B cell (primary cell): ENCODE results near the gene SHROOM2. TPM values are rescaled to one million over a fixed set of nuclear protein-coding genes. Genes with fewer than 3 reads are reported as not detected.

ENCODE experiments used
- ATAC-seq: fragments of 200-7000 bp; cut with Tn5 transposase; one replicate; pipeline ENCODE4 v1.10.0; 2021; ENCODE audit warnings: low read depth, mild to moderate bottlenecking, moderate number of reproducible peaks, moderate library complexity
- CTCF ChIA-PET: fragments of 350-600 bp; sonication (Branson Sonifier 250); formaldehyde crosslinking; loops from one replicate; lab custom pipeline; 2021; ENCODE audit warnings: antibody characterized with exemption, inconsistent platforms; lab: Charles Lee
- POLR2A ChIA-PET: fragments of 350-600 bp; sonication (Branson Sonifier 250); formaldehyde crosslinking; loops from one replicate; lab custom pipeline; 2021; ENCODE audit warnings: antibody characterized with exemption; lab: Charles Lee
- DNase-seq: peaks from one replicate; pipeline ENCODE4 v3.0.0; 2013
- H2AFZ ChIP-seq: 2 replicates; pipeline ENCODE4 v1.6.1; 2012; ENCODE audit warnings: mild to moderate bottlenecking, low read depth, low read length; ENCODE audit not compliant: insufficient read depth, poor library complexity, severe bottlenecking
- H3K27ac ChIP-seq, 2 donors: 1 replicate in 1 of 2; 2 replicates in 1 of 2; pipeline ENCODE4 v1.5.1; 2012 to 2013; ENCODE audit warnings: low read length in 2 of 2, mild to moderate bottlenecking in 2 of 2, moderate library complexity in 1 of 2
- H3K27me3 ChIP-seq, 4 experiments: fragments of 200-600 bp in 1 of 4; sonication (generic) in 1 of 4; replicated peaks in 1 of 4; 1 replicate in 2 of 4; 2 replicates in 2 of 4; pipeline versions ENCODE4 v1.6.1 to v1.7.0; 2013 to 2016; ENCODE audit warnings: low read length in 3 of 4, mild to moderate bottlenecking in 2 of 4, mixed read lengths in 1 of 4, moderate library complexity in 1 of 4; ENCODE audit not compliant: insufficient read depth in 4 of 4, control insufficient read depth in 3 of 4; ENCODE audit errors: control extremely low read depth in 1 of 4
- H3K36me3 ChIP-seq, 2 experiments: replicated peaks in 1 of 2; 1 replicate in 1 of 2; 2 replicates in 1 of 2; pipeline versions ENCODE4 v1.6.1 to v1.7.1; 2013; ENCODE audit warnings: low read length in 1 of 2; ENCODE audit not compliant: insufficient read depth in 2 of 2, control insufficient read depth in 1 of 2; ENCODE audit errors: control extremely low read depth in 1 of 2, extremely low read depth in 1 of 2
- H3K4me1 ChIP-seq, 2 donors: fragments of 200-600 bp in 1 of 2; sonication (generic) in 1 of 2; 1 replicate in 1 of 2; 2 replicates in 1 of 2; pipeline versions ENCODE4 v1.5.1 to v1.6.1; 2013 to 2017; ENCODE audit warnings: low read length in 2 of 2; ENCODE audit not compliant: control insufficient read depth in 2 of 2, insufficient read depth in 2 of 2
- H3K4me2 ChIP-seq: replicated peaks from 2 replicates; pipeline ENCODE3; 2012; ENCODE audit warnings: mild to moderate bottlenecking, low read depth, low read length; ENCODE audit not compliant: poor library complexity, severe bottlenecking
- H3K4me3 ChIP-seq, 5 experiments: fragments of 200-600 bp in 1 of 5; sonication (generic) in 1 of 5; 1 replicate in 3 of 5; 2 replicates in 2 of 5; pipeline versions ENCODE4 v1.5.1 to v1.7.0; 2011 to 2016; ENCODE audit warnings: low read length in 4 of 5, mild to moderate bottlenecking in 4 of 5, low read depth in 2 of 5, control low read depth in 1 of 5, moderate library complexity in 1 of 5; ENCODE audit not compliant: insufficient read depth in 1 of 5; ENCODE audit errors: control extremely low read depth in 1 of 5, extremely low read depth in 1 of 5
- H3K79me2 ChIP-seq: fragments of 200-600 bp; sonication (generic); one replicate; pipeline ENCODE4 v1.6.0; 2016; ENCODE audit warnings: low read length; ENCODE audit not compliant: control insufficient read depth, insufficient read depth
- H3K9ac ChIP-seq: fragments of 200-600 bp; sonication (generic); 2 replicates; pipeline ENCODE4 v1.6.1; 2017; ENCODE audit warnings: mild to moderate bottlenecking, low read length, moderate library complexity
- H3K9me3 ChIP-seq, 3 donors: one replicate each; pipeline versions ENCODE4 v1.6.1 to v1.7.1; 2013; ENCODE audit warnings: low read length in 2 of 3; ENCODE audit not compliant: control insufficient read depth in 2 of 3, insufficient read depth in 1 of 3; ENCODE audit errors: control extremely low read depth in 1 of 3
- H4K20me1 ChIP-seq: 2 replicates; pipeline ENCODE4 v1.6.0; 2012; ENCODE audit warnings: mild to moderate bottlenecking, low read length; ENCODE audit not compliant: insufficient read depth, control insufficient read depth, poor library complexity, severe bottlenecking
- H3K27ac Mint-ChIP-seq: one replicate; pipeline ENCODE4 v1.8.0; 2021; ENCODE audit warnings: mixed read lengths
- H3K27me3 Mint-ChIP-seq: one replicate; pipeline ENCODE4 v1.8.0; 2021; ENCODE audit warnings: mixed read lengths
- H3K4me1 Mint-ChIP-seq: one replicate; pipeline ENCODE4 v1.8.0; 2021; ENCODE audit warnings: mixed read lengths
- H3K4me3 Mint-ChIP-seq: one replicate; pipeline ENCODE4 v1.8.0; 2021; ENCODE audit warnings: mixed read lengths
- H3K9me3 Mint-ChIP-seq: one replicate; pipeline ENCODE4 v1.8.0; 2022; ENCODE audit warnings: mixed read lengths; ENCODE audit not compliant: insufficient read depth
- CTCF ChIP-seq: fragments of 200-600 bp; IDR thresholded peaks from one replicate; pipeline ENCODE4 v1.8.0; 2022; ENCODE audit warnings: antibody characterized with exemption, mild to moderate bottlenecking
- EZH2 ChIP-seq: IDR thresholded peaks from 2 replicates; pipeline ENCODE4 v1.6.1; 2012; ENCODE audit warnings: borderline replicate concordance, low read depth, mild to moderate bottlenecking, moderate library complexity, low read length; ENCODE audit not compliant: insufficient read depth, poor library complexity, severe bottlenecking
- WGBS: methylation state at CpG from one replicate; pipeline ENCODE4 v1.1.5; 2013; ENCODE audit warnings: missing lambda C conversion rate; ENCODE audit not compliant: insufficient coverage; 5-methylcytosine and 5-hydroxymethylcytosine counted together
- intact Hi-C: fragments of 100-400 bp; cut with micrococcal nuclease; formaldehyde crosslinking; loops from one replicate; pipeline ENCODE4 v1.10.0; 2022
- polyA plus RNA-seq: library from polyadenylated mRNA; depleted of rRNA; stranded (reverse); fragments of >200 nt; gene quantifications from 2 replicates; pipeline ENCODE4 v1.2.3, GENCODE V29; 2012
- total RNA-seq, 2 donors: library from RNA; stranded (reverse); fragments of 120-200 nt in 1 of 2; gene quantifications; 1 replicate in 1 of 2; 2 replicates in 1 of 2; pipeline versions ENCODE4 v1.2.3 to v1.2.4, GENCODE V29; 2013 to 2022

The SHROOM2 gene
- total and polyA plus RNA-seq, 2 donors (not counting 1 experiment from before 2014, with no cell fraction given): not detected

GRCh38 chrX:9845578-9845952, 59.3 kb downstream of the SHROOM2 start:
- no peaks in the 10 kb centered on the region for H4K20me1 ChIP-seq
- no peak for TF ChIP-seq EZH2
- no peak for TF ChIP-seq CTCF
- no peaks in the 10 kb centered on the region for H3K4me1 ChIP-seq
- intact Hi-C loops: no loop called here
- CTCF ChIA-PET: no interaction called here
- H2AFZ ChIP-seq: no peak overlapping the region
- H3K9me3 Mint-ChIP-seq: no peaks in the 10 kb centered on the region
- no peaks in the 10 kb centered on the region for H3K27me3 ChIP-seq
- no peak for DNase-seq
- no peaks in the 10 kb centered on the region for H3K9me3 ChIP-seq
- no peak overlapping the region for H3K4me3 ChIP-seq
- no peak overlapping the region for H3K4me2 ChIP-seq
- POLR2A ChIA-PET: no interaction called here
- no peaks in the 10 kb centered on the region for H3K36me3 ChIP-seq
- H3K4me3 Mint-ChIP-seq: no peak overlapping the region
- H3K27ac ChIP-seq: no peak overlapping the region
- H3K9ac ChIP-seq: no peak overlapping the region
- 80% methylated on average over 1 of the region's 6 CpGs for WGBS
- H3K27ac Mint-ChIP-seq: no peak overlapping the region
- H3K4me1 Mint-ChIP-seq: no peaks in the 10 kb centered on the region
- H3K79me2 ChIP-seq: no peaks in the 10 kb centered on the region
- peaks cover 5% of the 10 kb centered on the region for H3K27me3 Mint-ChIP-seq
- ATAC-seq: no peak

GRCh38 chrX:9846631-9847030, 60.4 kb downstream of the SHROOM2 start:
- H3K4me3 Mint-ChIP-seq: no peak overlapping the region
- no peak overlapping the region for H3K9ac ChIP-seq
- no peak overlapping the region for H3K27ac ChIP-seq
- WGBS: 92% methylated on average over 2 of the region's 8 CpGs
- no peak overlapping the region for H3K4me2 ChIP-seq
- H3K36me3 ChIP-seq: no peaks in the 10 kb centered on the region
- DNase-seq (no peak), ATAC-seq (no peak)
- no peaks in the 10 kb centered on the region for H4K20me1 ChIP-seq
- H3K27ac Mint-ChIP-seq: no peak overlapping the region
- no peaks in the 10 kb centered on the region for H3K9me3 ChIP-seq
- H3K27me3 ChIP-seq: no peaks in the 10 kb centered on the region
- intact Hi-C loops: no loop called here
- H3K9me3 Mint-ChIP-seq: no peaks in the 10 kb centered on the region
- CTCF ChIA-PET: no interaction called here
- no peaks in the 10 kb centered on the region for H3K79me2 ChIP-seq
- H2AFZ ChIP-seq: no peak overlapping the region
- TF ChIP-seq EZH2: no peak
- TF ChIP-seq CTCF: no peak
- no peak overlapping the region for H3K4me3 ChIP-seq
- no peaks in the 10 kb centered on the region for H3K4me1 Mint-ChIP-seq
- POLR2A ChIA-PET: no interaction called here
- peaks cover 5% of the 10 kb centered on the region for H3K27me3 Mint-ChIP-seq
- H3K4me1 ChIP-seq: no peaks in the 10 kb centered on the region
